GM12873 (cell line): ENCODE measurements around the gene CFAP70.
A peak's percentile ranks its signal among the peaks of the same experiment; 100 is the strongest.

Source experiments
- CTCF ChIP-seq: IDR thresholded peaks from 2 replicates; pipeline ENCODE4 v1.5.1; 2012; ENCODE audit warnings: low read depth, mild to moderate bottlenecking, moderate library complexity, low read length, control low read depth; ENCODE audit not compliant: insufficient read depth; ENCODE audit errors: missing control alignments

The CFAP70 gene

GRCh38 chr10:73219384-73219783 is 139.3 kb downstream of the CFAP70 start:
- no peak for TF ChIP-seq CTCF

GRCh38 chr10:73218431-73219191 is 140.1 kb downstream of the CFAP70 start:
- TF ChIP-seq CTCF, result peak; percentile 42

GRCh38 chr10:73217628-73218027 is 141.0 kb downstream of the CFAP70 start:
- TF ChIP-seq CTCF, result no peak

GRCh38 chr10:73215749-73216148 is 142.9 kb downstream of the CFAP70 start:
- no peak for TF ChIP-seq CTCF

- no peak for TF ChIP-seq CTCF
Observed at GRCh38 chr10:73211106-73211811, 147.4 kb downstream of the CFAP70 start.

GRCh38 chr10:73210395-73211105 is 148.1 kb downstream of the CFAP70 start:
- no peak for TF ChIP-seq CTCF

- no peak for TF ChIP-seq CTCF
Observed at GRCh38 chr10:73209705-73210104, 149.0 kb downstream of the CFAP70 start.
